Ectodermal cell (in vitro differentiated cells): ENCODE results near the gene LDLRAD2.

Experiments used
- H3K27ac ChIP-seq: 2 replicates; pipeline ENCODE4 v1.7.0; 2013; ENCODE audit warnings: mild to moderate bottlenecking, low read depth, low read length; ENCODE audit not compliant: insufficient read depth, poor library complexity, severe bottlenecking
- H3K27me3 ChIP-seq: 2 replicates; pipeline ENCODE4 v1.7.0; 2013; ENCODE audit warnings: mild to moderate bottlenecking, low read length; ENCODE audit not compliant: insufficient read depth, control insufficient read depth, poor library complexity, severe bottlenecking
- H3K36me3 ChIP-seq: one replicate; pipeline ENCODE4 v1.7.0; 2013; ENCODE audit warnings: low read length; ENCODE audit not compliant: control insufficient read depth, insufficient read depth
- H3K4me1 ChIP-seq: one replicate; pipeline ENCODE4 v1.7.0; 2013; ENCODE audit warnings: low read length; ENCODE audit not compliant: control insufficient read depth, insufficient read depth
- H3K4me3 ChIP-seq: 2 replicates; pipeline ENCODE4 v1.7.0; 2013; ENCODE audit warnings: low read depth, low read length, control low read depth; ENCODE audit not compliant: insufficient read depth
- H3K9me3 ChIP-seq: 2 replicates; pipeline ENCODE4 v1.7.0; 2013; ENCODE audit warnings: mild to moderate bottlenecking, low read length, moderate library complexity; ENCODE audit not compliant: control insufficient read depth
- WGBS, 2 experiments: methylation state at CpG; one replicate each; pipeline ENCODE4 v1.1.7; 2013; ENCODE audit warnings: missing lambda C conversion rate in 2 of 2; 5-methylcytosine and 5-hydroxymethylcytosine counted together

The LDLRAD2 gene

DNA sequence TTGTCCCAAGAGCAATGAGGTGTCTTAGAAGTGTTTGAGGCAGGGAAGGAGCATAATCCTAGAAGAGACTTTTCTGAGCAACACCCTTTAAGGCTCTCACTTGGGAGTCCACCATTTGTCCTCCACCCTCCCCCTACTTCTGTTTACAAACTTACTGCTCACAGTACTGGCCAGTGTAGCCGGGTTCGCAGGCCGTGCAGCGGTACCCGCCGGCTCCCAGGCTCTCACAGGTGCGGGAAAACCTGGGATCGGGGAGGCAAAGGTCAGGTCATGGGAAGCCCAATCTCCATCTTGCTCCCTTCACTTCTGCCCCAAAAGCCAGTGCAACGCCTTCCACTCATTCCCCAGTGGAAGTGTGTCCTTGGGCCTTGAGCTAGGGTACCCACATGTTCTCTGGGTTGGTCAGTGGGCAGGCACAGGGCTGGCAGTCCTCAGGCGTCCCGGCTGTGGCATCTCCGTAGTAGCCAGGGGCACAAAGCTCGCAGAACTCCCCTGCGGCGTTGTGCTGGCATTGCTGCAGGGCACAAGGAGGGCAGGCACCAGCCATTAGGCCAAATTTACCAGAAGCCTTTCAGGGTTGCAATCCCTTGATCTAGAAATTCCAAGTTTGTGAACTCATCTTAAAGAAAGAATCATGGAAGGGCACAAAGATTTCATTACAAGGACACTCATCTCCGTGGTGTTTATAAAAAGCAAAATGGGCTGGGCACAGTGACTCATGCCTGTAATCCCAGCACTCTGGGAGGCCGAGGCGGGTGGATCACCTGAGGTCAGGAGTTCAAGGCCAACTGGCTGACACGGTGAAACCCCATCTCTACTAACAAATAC, 49.8 kb downstream of the LDLRAD2 start:
- H3K27me3 ChIP-seq = no peaks in the 10 kb centered on the region
- no peaks in the 10 kb centered on the region for H3K9me3 ChIP-seq
- H3K27ac ChIP-seq = no peak overlapping the region
- peaks cover 7% of the 10 kb centered on the region for H3K4me1 ChIP-seq
- no peak overlapping the region for H3K4me3 ChIP-seq
- WGBS, 2 experiments = 94 to 97% methylated on average over 18 to 19 of the region's 19 CpGs
- peaks cover 6% of the 10 kb centered on the region for H3K36me3 ChIP-seq

DNA sequence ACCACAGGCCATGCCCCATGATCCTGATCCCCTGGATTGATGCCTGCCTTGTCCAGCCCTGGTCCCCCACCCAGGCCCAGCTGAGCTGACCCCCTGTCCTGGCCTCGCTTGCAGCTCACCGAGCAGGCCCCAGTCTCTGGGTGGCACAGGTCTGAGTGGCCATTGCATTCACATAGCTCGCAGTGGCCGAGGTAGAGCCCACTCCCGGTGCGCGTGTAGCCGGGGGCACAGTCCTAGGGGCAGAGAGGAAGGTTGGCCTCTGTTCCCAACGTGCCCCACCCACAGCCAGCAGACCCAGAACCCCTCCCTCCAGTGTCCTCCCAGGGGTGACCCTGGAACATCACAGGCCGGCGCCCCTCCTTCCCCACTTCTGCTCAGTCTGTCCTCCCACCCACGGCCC, 51.9 kb downstream of the LDLRAD2 start:
- no peaks in the 10 kb centered on the region for H3K27me3 ChIP-seq
- peaks cover 6% of the 10 kb centered on the region for H3K36me3 ChIP-seq
- H3K27ac ChIP-seq = no peak overlapping the region
- WGBS, 2 experiments = 95 to 96% methylated on average over 12 of the region's 12 CpGs
- H3K9me3 ChIP-seq = no peaks in the 10 kb centered on the region
- no peak overlapping the region for H3K4me3 ChIP-seq
- peaks cover 7% of the 10 kb centered on the region for H3K4me1 ChIP-seq

DNA sequence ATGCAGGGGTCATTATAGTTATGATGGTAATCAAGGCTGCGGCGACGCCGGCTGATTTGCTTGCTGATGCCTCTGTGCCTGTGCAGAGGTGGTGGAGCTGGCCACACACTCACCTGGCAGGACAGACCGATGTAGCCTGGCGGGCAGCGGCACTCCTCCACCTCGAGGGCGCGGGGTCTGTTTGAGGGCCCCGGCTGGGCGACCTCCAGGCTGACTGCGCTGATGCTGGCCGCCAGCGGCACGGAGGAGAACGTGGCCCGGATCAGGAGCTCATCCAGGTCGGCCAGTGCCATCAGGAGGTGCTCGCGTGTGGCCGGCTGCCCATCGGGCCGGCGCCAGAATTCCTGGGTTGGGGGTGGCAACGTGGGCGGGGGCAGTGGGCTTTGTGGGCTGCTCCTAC, 52.7 kb downstream of the LDLRAD2 start:
- WGBS, 2 experiments = 93 to 94% methylated on average over 27 of the region's 27 CpGs
- Histone ChIP-seq H3K36me3 (peaks cover 6% of the 10 kb centered on the region), H3K27ac (no peak overlapping the region), H3K27me3 (no peaks in the 10 kb centered on the region), H3K9me3 (no peaks in the 10 kb centered on the region), H3K4me1 (peaks cover 7% of the 10 kb centered on the region), H3K4me3 (no peak overlapping the region)

DNA sequence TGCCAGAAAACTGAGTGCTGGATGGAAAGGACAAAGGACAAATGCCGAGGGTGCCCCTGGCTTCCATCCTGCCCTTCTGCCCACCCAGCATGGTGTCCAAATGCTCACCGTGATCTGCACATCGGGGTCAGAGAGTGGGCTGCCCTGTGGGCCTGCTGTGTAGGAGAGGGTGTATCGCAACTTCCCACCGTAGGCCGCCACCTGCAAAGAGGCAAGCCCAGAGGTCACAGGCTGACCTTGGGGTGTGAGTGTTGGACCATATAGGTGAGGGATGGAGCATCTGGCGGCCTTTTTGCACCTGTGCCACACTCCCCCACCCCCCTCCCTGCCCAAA, 53.5 kb downstream of the LDLRAD2 start:
- H3K4me3 ChIP-seq = no peak overlapping the region
- H3K4me1 ChIP-seq = peaks cover 10% of the 10 kb centered on the region
- WGBS, 2 experiments = 89 to 94% methylated on average over 6 to 7 of the region's 7 CpGs
- H3K9me3 ChIP-seq = no peaks in the 10 kb centered on the region
- H3K36me3 ChIP-seq = peaks cover 6% of the 10 kb centered on the region
- H3K27me3 ChIP-seq = no peaks in the 10 kb centered on the region
- no peak overlapping the region for H3K27ac ChIP-seq

DNA sequence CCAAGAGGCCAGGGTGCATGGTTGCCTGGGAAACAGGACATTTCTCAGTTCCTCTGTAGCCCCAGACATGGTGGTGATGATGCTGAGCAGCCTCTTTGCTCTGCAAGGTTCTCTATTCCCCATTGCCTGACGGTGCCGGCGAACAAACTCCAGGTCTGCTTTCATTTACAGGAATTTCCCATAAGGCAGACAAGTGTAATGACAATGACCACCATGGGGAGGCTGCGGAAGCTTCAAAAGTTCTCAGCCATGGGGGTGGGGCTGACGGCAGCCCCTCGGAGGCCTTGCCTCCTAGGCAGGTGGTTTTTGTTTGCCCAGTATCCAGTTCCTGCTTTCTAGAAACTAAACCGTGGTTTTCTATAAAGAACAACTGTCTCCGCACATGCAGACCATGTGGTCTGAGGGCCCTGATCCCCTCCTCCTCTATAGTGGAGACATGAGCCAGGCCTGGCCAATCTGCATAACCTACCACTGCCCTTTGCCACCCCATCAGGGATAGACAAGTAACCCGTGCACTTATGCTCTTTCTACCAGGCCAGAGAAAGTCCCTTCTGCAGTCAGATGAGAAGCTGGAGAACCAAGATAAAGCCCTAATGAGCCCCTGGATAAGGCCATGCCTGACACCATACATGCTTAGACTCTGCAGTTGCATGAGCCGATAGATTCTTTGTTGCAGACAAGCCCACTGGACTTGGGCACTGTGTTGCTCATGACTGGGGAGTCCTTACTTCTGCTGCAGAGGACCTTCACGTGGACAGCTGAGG, 54.1 kb downstream of the LDLRAD2 start:
- WGBS, 2 experiments = 35 to 41% methylated on average over 11 of the region's 11 CpGs
- H3K36me3 ChIP-seq = peaks cover 2% of the 10 kb centered on the region

DNA sequence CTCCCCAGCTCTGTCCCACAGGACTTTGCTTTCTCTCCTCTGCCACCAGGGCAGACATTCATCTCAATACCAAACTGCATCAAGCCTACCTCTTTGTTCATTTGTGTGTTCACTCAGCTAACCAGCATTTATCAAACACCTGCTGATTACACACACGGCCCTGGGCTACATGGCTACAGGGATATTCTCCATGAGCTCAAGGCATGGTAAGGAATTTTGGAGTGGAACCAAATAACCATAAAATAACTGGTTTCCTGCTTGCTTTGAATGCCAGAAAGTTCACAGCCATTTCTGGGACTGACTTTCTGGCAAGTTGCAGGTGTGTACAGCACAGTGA, 54.6 kb downstream of the LDLRAD2 start:
- Histone ChIP-seq H3K4me1 (peaks cover 10% of the 10 kb centered on the region), H3K36me3 (no peaks in the 10 kb centered on the region), H3K27me3 (no peaks in the 10 kb centered on the region), H3K4me3 (no peak overlapping the region), H3K27ac (no peak overlapping the region), H3K9me3 (no peaks in the 10 kb centered on the region)
- 87 to 100% methylated on average over 1 of the region's 1 CpG for WGBS, 2 experiments

More for the DNA sequence above, 54.1 kb downstream of the LDLRAD2 start:
- no peak overlapping the region for H3K27ac ChIP-seq
- H3K27me3 ChIP-seq = no peaks in the 10 kb centered on the region
- no peaks in the 10 kb centered on the region for H3K9me3 ChIP-seq
- no peak overlapping the region for H3K4me3 ChIP-seq
- H3K4me1 ChIP-seq = peaks cover 10% of the 10 kb centered on the region

DNA sequence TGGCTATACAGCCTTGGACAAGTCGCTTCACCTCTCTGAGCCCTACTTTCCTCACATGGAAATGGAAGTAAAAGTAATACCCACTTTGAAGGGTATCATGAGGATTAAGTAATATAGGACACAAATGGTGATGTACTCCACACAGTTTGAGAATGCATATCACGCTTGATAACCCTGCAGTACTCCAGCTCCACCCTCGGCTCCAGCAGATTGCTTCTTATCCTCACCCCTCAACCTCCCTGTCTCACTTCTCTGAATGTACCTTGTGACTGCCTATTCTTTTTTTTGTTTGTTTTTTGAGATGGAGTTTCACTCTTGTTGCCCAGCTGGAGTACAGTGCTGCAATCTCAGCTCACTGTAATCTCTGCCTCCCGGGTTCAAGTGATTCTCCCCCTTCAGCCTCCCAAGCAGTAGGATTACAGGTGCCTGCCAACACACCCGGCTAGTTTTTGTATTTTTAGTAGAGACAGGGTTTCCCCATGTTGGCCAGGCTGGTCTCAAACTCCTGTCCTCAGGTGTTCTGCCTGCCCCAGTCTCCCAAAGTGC, 55.5 kb downstream of the LDLRAD2 start:
- H3K36me3 ChIP-seq = no peaks in the 10 kb centered on the region
- H3K4me1 ChIP-seq = peaks cover 10% of the 10 kb centered on the region
- no peaks in the 10 kb centered on the region for H3K27me3 ChIP-seq
- H3K27ac ChIP-seq = no peak overlapping the region
- no peak overlapping the region for H3K4me3 ChIP-seq
- H3K9me3 ChIP-seq = no peaks in the 10 kb centered on the region
- 92 to 94% methylated on average over 5 of the region's 5 CpGs for WGBS, 2 experiments

DNA sequence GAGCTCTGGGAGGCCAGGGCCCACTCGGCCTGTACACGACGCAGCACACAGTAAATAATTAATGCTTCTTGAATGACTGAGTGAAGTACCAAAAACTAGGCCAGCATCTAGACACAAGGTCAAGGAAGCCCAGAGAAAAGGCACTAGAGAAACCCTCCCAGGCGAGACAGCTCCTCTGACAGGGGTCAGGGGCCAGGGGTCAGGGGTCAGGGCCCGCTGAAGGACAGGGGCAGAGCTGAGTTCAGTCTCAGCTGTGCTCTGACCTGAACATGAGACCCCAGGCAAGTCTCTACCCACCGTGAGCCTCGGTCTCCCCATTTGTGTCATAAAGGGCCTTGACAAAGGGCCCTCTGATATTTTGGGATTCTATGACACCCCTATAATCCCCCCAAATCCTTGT, 56.4 kb downstream of the LDLRAD2 start:
- WGBS, 2 experiments = 94 to 95% methylated on average over 7 of the region's 7 CpGs
- no peaks in the 10 kb centered on the region for H3K27me3 ChIP-seq
- H3K4me1 ChIP-seq = peaks cover 16% of the 10 kb centered on the region
- H3K27ac ChIP-seq = no peak overlapping the region
- H3K36me3 ChIP-seq = no peaks in the 10 kb centered on the region
- no peak overlapping the region for H3K4me3 ChIP-seq
- no peaks in the 10 kb centered on the region for H3K9me3 ChIP-seq

DNA sequence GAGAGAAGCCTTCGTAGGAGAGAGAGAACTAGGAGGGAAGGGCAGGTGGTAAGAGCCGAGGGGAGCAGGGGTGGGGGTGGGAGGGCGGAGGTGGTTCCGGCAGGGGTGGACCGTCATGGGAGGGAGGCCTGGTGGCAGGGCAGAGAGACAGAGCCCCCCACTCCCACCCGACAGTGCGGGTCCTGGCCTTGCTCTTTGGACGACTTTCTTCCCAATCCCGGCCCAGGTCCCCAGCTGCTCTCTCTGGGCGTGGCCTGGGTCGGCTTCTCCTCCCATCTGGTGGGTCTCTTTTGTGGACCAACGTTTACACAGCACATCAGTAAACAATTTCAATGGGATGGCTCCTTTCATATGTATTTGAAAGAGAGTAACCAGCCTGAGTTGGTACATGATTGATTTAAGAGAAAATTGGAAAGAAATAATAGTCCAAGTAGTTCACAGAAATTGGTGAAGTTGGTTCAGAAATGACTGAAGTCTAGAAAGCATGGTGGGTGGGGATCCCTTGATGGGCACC, 56.9 kb downstream of the LDLRAD2 start:
- Histone ChIP-seq H3K9me3 (no peaks in the 10 kb centered on the region), H3K36me3 (no peaks in the 10 kb centered on the region), H3K27me3 (no peaks in the 10 kb centered on the region), H3K4me3 (no peak overlapping the region), H3K27ac (no peak overlapping the region), H3K4me1 (peaks cover 22% of the 10 kb centered on the region)
- 79% methylated on average over 12 of the region's 12 CpGs for WGBS, 2 experiments

DNA sequence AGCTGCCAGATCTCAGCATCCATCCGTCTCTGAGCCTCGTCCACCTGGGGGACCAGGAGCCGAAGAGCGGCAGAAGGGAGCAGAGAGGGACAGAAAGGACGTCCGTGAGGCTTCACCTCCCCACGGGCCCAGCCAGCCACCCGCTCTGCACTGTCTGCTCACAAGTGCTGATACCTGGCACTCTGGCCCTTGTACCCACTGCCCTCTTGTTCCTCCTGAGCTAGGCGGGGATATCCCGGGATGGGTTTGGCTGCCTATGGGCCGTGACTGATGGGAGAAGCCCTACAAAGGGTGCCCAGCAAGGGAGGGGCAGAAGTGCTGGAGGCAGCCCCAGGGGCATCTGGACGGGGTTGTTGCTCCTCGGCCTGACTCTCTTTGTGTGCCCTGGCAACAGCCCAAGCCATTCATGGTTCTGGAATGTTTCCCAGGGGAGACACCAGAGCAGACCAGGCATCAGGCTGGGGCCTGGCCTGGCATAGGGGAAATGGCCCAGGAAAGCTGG, 57.6 kb downstream of the LDLRAD2 start:
- H3K4me1 ChIP-seq = peaks cover 23% of the 10 kb centered on the region
- H3K9me3 ChIP-seq = no peaks in the 10 kb centered on the region
- H3K27ac ChIP-seq = no peak overlapping the region
- WGBS, 2 experiments = 89 to 91% methylated on average over 13 of the region's 13 CpGs
- H3K4me3 ChIP-seq = no peak overlapping the region
- no peaks in the 10 kb centered on the region for H3K27me3 ChIP-seq
- H3K36me3 ChIP-seq = no peaks in the 10 kb centered on the region
